Measurements from ENCODE around the gene PRSS36. TPM values are rescaled to one million over a fixed set of nuclear protein-coding genes. Genes with fewer than 3 reads are reported as not detected.

PRSS36 gene
- total and polyA plus RNA-seq, 3 donors from 2014 or later: 5.4 to 8.3 (median 7.1) TPM

- DNase-seq: no peak
- no peak for TF ChIP-seq POLR2A (IDR thresholded peaks at IDR 0.05)
- TF ChIP-seq, protein P1, sequence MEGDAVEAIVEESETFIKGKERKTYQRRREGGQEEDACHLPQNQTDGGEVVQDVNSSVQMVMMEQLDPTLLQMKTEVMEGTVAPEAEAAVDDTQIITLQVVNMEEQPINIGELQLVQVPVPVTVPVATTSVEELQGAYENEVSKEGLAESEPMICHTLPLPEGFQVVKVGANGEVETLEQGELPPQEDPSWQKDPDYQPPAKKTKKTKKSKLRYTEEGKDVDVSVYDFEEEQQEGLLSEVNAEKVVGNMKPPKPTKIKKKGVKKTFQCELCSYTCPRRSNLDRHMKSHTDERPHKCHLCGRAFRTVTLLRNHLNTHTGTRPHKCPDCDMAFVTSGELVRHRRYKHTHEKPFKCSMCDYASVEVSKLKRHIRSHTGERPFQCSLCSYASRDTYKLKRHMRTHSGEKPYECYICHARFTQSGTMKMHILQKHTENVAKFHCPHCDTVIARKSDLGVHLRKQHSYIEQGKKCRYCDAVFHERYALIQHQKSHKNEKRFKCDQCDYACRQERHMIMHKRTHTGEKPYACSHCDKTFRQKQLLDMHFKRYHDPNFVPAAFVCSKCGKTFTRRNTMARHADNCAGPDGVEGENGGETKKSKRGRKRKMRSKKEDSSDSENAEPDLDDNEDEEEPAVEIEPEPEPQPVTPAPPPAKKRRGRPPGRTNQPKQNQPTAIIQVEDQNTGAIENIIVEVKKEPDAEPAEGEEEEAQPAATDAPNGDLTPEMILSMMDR (IDR thresholded peaks at IDR 0.05): no peak
- no peaks in the 10 kb centered on the region for H3K27me3 ChIP-seq
- intact Hi-C loops (cut with DNase I; ENCODE audit: low total_unique reads): no loop called here
- H3K9me3 ChIP-seq: no peaks in the 10 kb centered on the region
- H3K27ac ChIP-seq: no peak overlapping the region
- 95 to 100% methylated on average over 1 to 2 of the region's 2 CpGs for WGBS, 2 donors
- no peak overlapping the region for H3K4me3 ChIP-seq
- peaks cover 6% of the 10 kb centered on the region for H3K4me1 ChIP-seq
- H3K36me3 ChIP-seq (ENCODE audit: low read depth, missing control alignments): no peaks in the 10 kb centered on the region
Measured at GRCh38 chr16:31090540-31090939, 59.3 kb downstream of the PRSS36 start.

DNA sequence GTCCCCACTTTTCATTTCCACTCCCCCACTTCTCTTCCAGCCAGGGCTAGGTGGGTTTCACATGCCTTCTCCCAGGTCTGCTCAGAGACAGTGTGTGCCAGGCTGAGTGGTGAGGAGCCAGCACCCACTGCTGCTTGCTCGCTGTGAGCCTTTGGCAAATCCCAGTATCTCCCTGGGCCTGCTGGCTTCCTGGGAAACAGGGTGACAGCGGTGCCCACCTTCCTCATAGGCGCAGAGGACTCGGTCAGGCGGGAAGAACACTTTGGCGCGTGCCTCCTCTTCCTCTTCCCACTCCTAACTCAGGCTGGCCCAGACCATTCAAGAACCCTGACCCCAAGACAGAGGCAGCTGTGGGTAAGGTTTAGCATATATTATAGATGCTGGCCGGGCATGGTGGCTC lies 60.7 kb downstream of the PRSS36 start:
- no peaks in the 10 kb centered on the region for H3K9me3 ChIP-seq
- no peak overlapping the region for H3K27ac ChIP-seq
- 96% methylated on average over 8 of the region's 8 CpGs for WGBS, 2 donors
- no peak for DNase-seq
- H3K27me3 ChIP-seq: no peaks in the 10 kb centered on the region
- intact Hi-C loops (cut with DNase I; ENCODE audit: low total_unique reads): loop anchor here (10.0 kb wide), 1 partner anchor 56 kb away; no protein-coding TSS in a partner anchor
- TF ChIP-seq POLR2A (IDR thresholded peaks at IDR 0.05): no peak
- peaks cover 13% of the 10 kb centered on the region for H3K4me1 ChIP-seq
- no peak overlapping the region for H3K4me3 ChIP-seq
- no peaks in the 10 kb centered on the region for H3K36me3 ChIP-seq (ENCODE audit: low read depth, missing control alignments)

Small RNAs within 50 kb of the gene (small RNA-seq; reads per million reads assigned to genes)
- gene AC009088.4: 0 to 0.37 reads per million in 2 donors
- gene NDUFA3P6: 0 reads per million in 2 donors

Other genes starting within 250 kb of the PRSS36 start
- 100 to 1,000 TPM; 142 to 149 TPM for gene FBXL19, start 226.5 kb downstream of the PRSS36 start, total RNA-seq
- gene FBXL19, start 226.5 kb downstream of the PRSS36 start, polyA plus RNA-seq (ENCODE audit: insufficient read depth, low read depth, low replicate concordance): 47.0 TPM
- gene ORAI3, start 201.0 kb downstream of the PRSS36 start, total RNA-seq: 10 to 100 TPM; 68.6 to 75.0 TPM
- 29.1 TPM for gene ORAI3, start 201.0 kb downstream of the PRSS36 start, polyA plus RNA-seq (ENCODE audit: insufficient read depth, low read depth, low replicate concordance)
- gene SETD1A, start 192.3 kb downstream of the PRSS36 start, total RNA-seq: 10 to 100 TPM; 45.7 to 45.8 TPM
- 41.4 TPM for gene SETD1A, start 192.3 kb downstream of the PRSS36 start, polyA plus RNA-seq (ENCODE audit: insufficient read depth, low read depth, low replicate concordance)
- 1 to 10 TPM; 5.7 to 7.4 TPM for gene HSD3B7, start 164.9 kb downstream of the PRSS36 start, total RNA-seq
- 8.9 TPM for gene HSD3B7, start 164.9 kb downstream of the PRSS36 start, polyA plus RNA-seq (ENCODE audit: insufficient read depth, low read depth, low replicate concordance)
- gene STX1B, start 139.4 kb downstream of the PRSS36 start, total RNA-seq: 1 to 10 TPM; 6.3 to 8.7 TPM
- gene STX1B, start 139.4 kb downstream of the PRSS36 start, polyA plus RNA-seq (ENCODE audit: insufficient read depth, low read depth, low replicate concordance): 5.8 TPM
- 10 to 100 TPM; 50.9 to 56.9 TPM for gene STX4, start 116.5 kb downstream of the PRSS36 start, total RNA-seq
- gene STX4, start 116.5 kb downstream of the PRSS36 start, polyA plus RNA-seq (ENCODE audit: insufficient read depth, low read depth, low replicate concordance): 37.1 TPM
- gene ZNF668, start 75.8 kb downstream of the PRSS36 start, total RNA-seq: 10 to 100 TPM; 17.2 to 20.2 TPM
- 10.1 TPM for gene ZNF668, start 75.8 kb downstream of the PRSS36 start, polyA plus RNA-seq (ENCODE audit: insufficient read depth, low read depth, low replicate concordance)
- gene ZNF646, start 75.6 kb downstream of the PRSS36 start, total RNA-seq: 10 to 100 TPM; 68.9 to 74.0 TPM
- gene ZNF646, start 75.6 kb downstream of the PRSS36 start, polyA plus RNA-seq (ENCODE audit: insufficient read depth, low read depth, low replicate concordance): 80.3 TPM
- gene PRSS53, start 61.1 kb downstream of the PRSS36 start, total RNA-seq: 1 to 10 TPM; 2.7 to 6.1 TPM
- gene PRSS53, start 61.1 kb downstream of the PRSS36 start, polyA plus RNA-seq (ENCODE audit: insufficient read depth, low read depth, low replicate concordance): 1.1 TPM
- gene VKORC1, start 55.3 kb downstream of the PRSS36 start, total RNA-seq: 100 to 1,000 TPM; 102 to 183 TPM
- gene VKORC1, start 55.3 kb downstream of the PRSS36 start, polyA plus RNA-seq (ENCODE audit: insufficient read depth, low read depth, low replicate concordance): 102 TPM
- 10 to 100 TPM; 68.8 to 69.1 TPM for gene BCKDK, start 41.7 kb downstream of the PRSS36 start, total RNA-seq
- 34.5 TPM for gene BCKDK, start 41.7 kb downstream of the PRSS36 start, polyA plus RNA-seq (ENCODE audit: insufficient read depth, low read depth, low replicate concordance)
- gene KAT8, start 32.4 kb downstream of the PRSS36 start, total RNA-seq: 100 to 1,000 TPM in 1 of 2 donors, 10 to 100 TPM in 1; 96.9 to 111 TPM
- 86.0 TPM for gene KAT8, start 32.4 kb downstream of the PRSS36 start, polyA plus RNA-seq (ENCODE audit: insufficient read depth, low read depth, low replicate concordance)
- under 1 TPM; 0.74 to 0.79 TPM for gene PRSS8, start 14.3 kb downstream of the PRSS36 start, total RNA-seq
- gene PRSS8, start 14.3 kb downstream of the PRSS36 start, polyA plus RNA-seq (ENCODE audit: insufficient read depth, low read depth, low replicate concordance): 1.5 TPM
- 100 to 1,000 TPM; 205 to 217 TPM for gene FUS, start 30.1 kb upstream of the PRSS36 start, total RNA-seq
- gene FUS, start 30.1 kb upstream of the PRSS36 start, polyA plus RNA-seq (ENCODE audit: insufficient read depth, low read depth, low replicate concordance): 423 TPM
- 10 to 100 TPM in 1 of 2 donors, 1 to 10 TPM in 1; 2.6 to 11.1 TPM for gene PYCARD, start 52.7 kb upstream of the PRSS36 start, total RNA-seq
- 8.7 TPM for gene PYCARD, start 52.7 kb upstream of the PRSS36 start, polyA plus RNA-seq (ENCODE audit: insufficient read depth, low read depth, low replicate concordance)
- under 1 TPM; 0.50 to 0.55 TPM for gene TRIM72, start 64.1 kb upstream of the PRSS36 start, total RNA-seq
- 0.58 TPM for gene TRIM72, start 64.1 kb upstream of the PRSS36 start, polyA plus RNA-seq (ENCODE audit: insufficient read depth, low read depth, low replicate concordance)
- not detected for gene PYDC1, start 67.1 kb upstream of the PRSS36 start, total RNA-seq
- not detected for gene PYDC1, start 67.1 kb upstream of the PRSS36 start, polyA plus RNA-seq (ENCODE audit: insufficient read depth, low read depth, low replicate concordance)
- 1 to 10 TPM; 4.4 to 7.7 TPM for gene ITGAM, start 109.9 kb upstream of the PRSS36 start, total RNA-seq
- gene ITGAM, start 109.9 kb upstream of the PRSS36 start, polyA plus RNA-seq (ENCODE audit: insufficient read depth, low read depth, low replicate concordance): 7.1 TPM
- 1 to 10 TPM in 1 of 2 donors, under 1 TPM in 1; 0.63 to 2.8 TPM for gene ITGAX, start 205.1 kb upstream of the PRSS36 start, total RNA-seq
- 3.4 TPM for gene ITGAX, start 205.1 kb upstream of the PRSS36 start, polyA plus RNA-seq (ENCODE audit: insufficient read depth, low read depth, low replicate concordance)
- gene ITGAD, start 243.3 kb upstream of the PRSS36 start, total RNA-seq: under 1 TPM in 1 of 2 donors, not detected in 1; 0.19 TPM
- not detected for gene ITGAD, start 243.3 kb upstream of the PRSS36 start, polyA plus RNA-seq (ENCODE audit: insufficient read depth, low read depth, low replicate concordance)

Measured in testis (tissue), 3 donors.